ENCODE data around the gene KCNH1. TPM values are rescaled to one million over a fixed set of nuclear protein-coding genes. Genes with fewer than 3 reads are reported as not detected.

Gene KCNH1
- total RNA-seq, 1 experiment from 2014 or later: not detected

GRCh38 chr1:210727709-210728108 lies 406.2 kb downstream of the KCNH1 start:
- no TSS peak for BruUV-seq (replicated peaks)
- CTCF ChIA-PET: no interaction called here
- H3K27me3 ChIP-seq (replicated peaks; ENCODE audit: insufficient read depth, low read depth, low read length, poor library complexity): peaks cover 36% of the 10 kb centered on the region
- intact Hi-C loops (cut with micrococcal nuclease; ENCODE audit: unreplicated experiment): no loop called here
- H3K9me3 ChIP-seq (ENCODE audit: low read depth, low read length, poor library complexity, severe bottlenecking): no peaks in the 10 kb centered on the region
- H3K4me1 ChIP-seq (ENCODE audit: insufficient read depth, low read length, poor library complexity, severe bottlenecking): no peaks in the 10 kb centered on the region
- DNase-seq (ENCODE audit: low spot score): no peak
- POLR2A ChIA-PET (ENCODE audit: low non-redundant PET): no interaction called here
- no peak for TF ChIP-seq EZH2 (IDR thresholded peaks at IDR 0.05; ENCODE audit: borderline replicate concordance, low read depth, low read length, poor library complexity, severe bottlenecking)
- TF ChIP-seq, protein P1, sequence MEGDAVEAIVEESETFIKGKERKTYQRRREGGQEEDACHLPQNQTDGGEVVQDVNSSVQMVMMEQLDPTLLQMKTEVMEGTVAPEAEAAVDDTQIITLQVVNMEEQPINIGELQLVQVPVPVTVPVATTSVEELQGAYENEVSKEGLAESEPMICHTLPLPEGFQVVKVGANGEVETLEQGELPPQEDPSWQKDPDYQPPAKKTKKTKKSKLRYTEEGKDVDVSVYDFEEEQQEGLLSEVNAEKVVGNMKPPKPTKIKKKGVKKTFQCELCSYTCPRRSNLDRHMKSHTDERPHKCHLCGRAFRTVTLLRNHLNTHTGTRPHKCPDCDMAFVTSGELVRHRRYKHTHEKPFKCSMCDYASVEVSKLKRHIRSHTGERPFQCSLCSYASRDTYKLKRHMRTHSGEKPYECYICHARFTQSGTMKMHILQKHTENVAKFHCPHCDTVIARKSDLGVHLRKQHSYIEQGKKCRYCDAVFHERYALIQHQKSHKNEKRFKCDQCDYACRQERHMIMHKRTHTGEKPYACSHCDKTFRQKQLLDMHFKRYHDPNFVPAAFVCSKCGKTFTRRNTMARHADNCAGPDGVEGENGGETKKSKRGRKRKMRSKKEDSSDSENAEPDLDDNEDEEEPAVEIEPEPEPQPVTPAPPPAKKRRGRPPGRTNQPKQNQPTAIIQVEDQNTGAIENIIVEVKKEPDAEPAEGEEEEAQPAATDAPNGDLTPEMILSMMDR (conservative IDR thresholded peaks at IDR 0.05; ENCODE audit: low read depth, low read length): no peak
- H3K36me3 ChIP-seq (ENCODE audit: insufficient read depth, low read length, poor library complexity, severe bottlenecking): no peaks in the 10 kb centered on the region
- H3K4me3 ChIP-seq (ENCODE audit: low read depth, low read length, poor library complexity, severe bottlenecking): no peak overlapping the region
- H3K27ac ChIP-seq (ENCODE audit: low read depth, low read length, poor library complexity, severe bottlenecking): no peak overlapping the region

DNA sequence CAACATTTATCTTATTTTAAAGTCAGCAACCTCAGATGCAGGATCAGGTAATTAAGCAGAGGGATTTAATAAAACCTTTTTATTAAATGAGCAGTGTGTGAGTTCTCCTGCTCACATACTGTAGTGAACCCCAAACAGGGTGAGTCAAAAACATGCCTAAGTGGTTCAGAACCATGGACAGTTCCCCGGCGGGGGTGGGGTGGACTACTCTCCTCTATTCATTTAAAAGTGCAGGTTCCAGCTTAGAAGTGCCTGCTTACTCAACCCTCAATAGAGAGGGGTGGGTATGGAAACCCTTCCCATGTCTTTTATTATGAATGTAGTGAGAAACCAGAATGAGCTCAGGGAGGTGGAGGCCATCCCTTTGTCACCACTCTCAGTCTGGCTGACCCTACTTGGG lies 407.3 kb downstream of the KCNH1 start:
- Histone ChIP-seq H3K27ac (ENCODE audit: low read depth, low read length, poor library complexity, severe bottlenecking) (no peak overlapping the region), H3K4me1 (ENCODE audit: insufficient read depth, low read length, poor library complexity, severe bottlenecking) (no peaks in the 10 kb centered on the region), H3K36me3 (ENCODE audit: insufficient read depth, low read length, poor library complexity, severe bottlenecking) (no peaks in the 10 kb centered on the region), H3K27me3 (replicated peaks; ENCODE audit: insufficient read depth, low read depth, low read length, poor library complexity) (peaks cover 27% of the 10 kb centered on the region), H3K9me3 (ENCODE audit: low read depth, low read length, poor library complexity, severe bottlenecking) (no peaks in the 10 kb centered on the region), H3K4me3 (ENCODE audit: low read depth, low read length, poor library complexity, severe bottlenecking) (no peak overlapping the region)
- intact Hi-C loops (cut with micrococcal nuclease; ENCODE audit: unreplicated experiment): no loop called here
- peak; percentile 56 for DNase-seq (ENCODE audit: low spot score)
- TF ChIP-seq EZH2 (IDR thresholded peaks at IDR 0.05; ENCODE audit: borderline replicate concordance, low read depth, low read length, poor library complexity, severe bottlenecking): no peak
- TF ChIP-seq, protein P1 (conservative IDR thresholded peaks at IDR 0.05; ENCODE audit: low read depth, low read length): no peak
- ChIA-PET POLR2A (ENCODE audit: low non-redundant PET) (no interaction called here), CTCF (no interaction called here)
- no TSS peak for BruUV-seq (replicated peaks)

DNA sequence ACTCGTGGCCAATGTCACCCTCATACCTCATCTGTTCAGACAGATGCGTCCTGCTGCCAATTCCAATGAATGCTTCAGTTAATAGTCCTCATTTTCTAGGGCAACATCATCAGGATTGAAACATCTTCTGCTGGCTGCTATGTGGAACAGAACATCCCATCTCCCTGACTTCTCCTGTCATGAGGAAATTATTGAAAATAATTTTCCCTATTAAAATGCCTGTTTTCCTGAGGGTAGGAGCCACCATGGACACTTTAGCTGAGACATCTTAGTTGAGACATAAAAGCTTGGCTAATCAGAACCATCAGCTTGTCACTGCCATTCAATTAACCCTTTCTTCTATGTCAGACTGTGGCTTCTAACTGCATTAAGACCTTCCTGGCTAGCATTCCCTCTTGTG lies 409.2 kb downstream of the KCNH1 start:
- no peak for DNase-seq (ENCODE audit: low spot score)
- no TSS peak for BruUV-seq (replicated peaks)
- TF ChIP-seq, protein P1 (conservative IDR thresholded peaks at IDR 0.05; ENCODE audit: low read depth, low read length): no peak
- no peak for TF ChIP-seq EZH2 (IDR thresholded peaks at IDR 0.05; ENCODE audit: borderline replicate concordance, low read depth, low read length, poor library complexity, severe bottlenecking)
- POLR2A ChIA-PET (ENCODE audit: low non-redundant PET): interaction anchor here (0.6 kb wide), 1 partner anchor 1254 kb away, joined by 3 read pairs; no protein-coding TSS in a partner anchor
- Histone ChIP-seq H3K4me3 (ENCODE audit: low read depth, low read length, poor library complexity, severe bottlenecking) (no peak overlapping the region), H3K36me3 (ENCODE audit: insufficient read depth, low read length, poor library complexity, severe bottlenecking) (no peaks in the 10 kb centered on the region), H3K27ac (ENCODE audit: low read depth, low read length, poor library complexity, severe bottlenecking) (no peak overlapping the region), H3K4me1 (ENCODE audit: insufficient read depth, low read length, poor library complexity, severe bottlenecking) (no peaks in the 10 kb centered on the region), H3K9me3 (ENCODE audit: low read depth, low read length, poor library complexity, severe bottlenecking) (no peaks in the 10 kb centered on the region), H3K27me3 (replicated peaks; ENCODE audit: insufficient read depth, low read depth, low read length, poor library complexity) (peaks cover 13% of the 10 kb centered on the region)
- CTCF ChIA-PET: no interaction called here
- intact Hi-C loops (cut with micrococcal nuclease; ENCODE audit: unreplicated experiment): no loop called here

Measured in A673 (cell line).